Measurements from ENCODE around the gene OR5K1. TPM values are rescaled to one million over a fixed set of nuclear protein-coding genes. Genes with fewer than 3 reads are reported as not detected.

OR5K1 gene
- total RNA-seq (2014; rRNA removed; shearing (Covaris generic)): not detected in 2 replicates

GRCh38 chr3:98462901-98463300 lies at the start of gene OR5K1:
Gene OR5K1, plus strand, starts transcription at chr3:98463201. Its CDS starts 6,376 bp downstream, at chr3:98469577.
- DNase-seq (ENCODE audit: low read depth): no peak

- no peak for DNase-seq (ENCODE audit: low read depth)
Measured at GRCh38 chr3:98432575-98432974, 30.4 kb upstream of the OR5K1 start.

DNA sequence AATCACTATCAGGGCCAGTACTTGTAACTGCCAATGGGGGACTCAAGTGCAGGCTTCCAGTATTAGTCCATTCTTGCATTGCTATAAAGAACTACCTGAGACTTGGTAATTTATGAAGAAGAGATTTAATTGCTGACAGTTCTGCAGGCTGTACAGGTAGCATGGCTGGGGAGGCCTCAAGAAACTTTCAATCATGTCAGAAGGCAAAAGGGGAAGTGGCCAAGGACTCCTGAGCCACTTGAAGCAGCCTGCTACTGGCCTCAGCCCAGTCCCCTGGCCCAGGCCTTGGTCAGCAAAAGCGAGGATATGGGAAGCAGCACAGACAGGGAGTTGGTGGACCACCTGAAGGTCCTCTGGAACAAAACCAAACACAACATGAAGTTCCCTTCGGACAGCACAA lies 29.2 kb upstream of the OR5K1 start:
- DNase-seq (ENCODE audit: low read depth): no peak

DNA sequence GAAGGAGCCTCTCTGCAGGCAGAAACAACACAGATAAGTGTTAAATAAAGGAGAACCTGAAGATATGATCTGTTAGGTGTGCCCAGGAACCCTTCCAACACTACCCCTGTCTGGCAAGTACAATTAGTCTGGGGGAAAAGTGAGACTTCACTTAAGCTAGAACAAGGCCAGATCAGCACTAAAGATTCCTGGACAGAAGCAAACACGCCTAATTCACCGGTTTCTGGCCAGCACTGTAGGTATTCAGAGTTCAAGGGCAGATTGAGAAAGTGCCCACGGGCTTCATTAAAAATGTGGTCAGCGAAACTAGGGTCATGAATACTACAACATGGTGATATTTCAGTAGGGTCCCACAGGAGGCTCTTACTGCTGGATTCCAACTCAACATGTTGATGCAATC lies 28.6 kb upstream of the OR5K1 start:
- DNase-seq (ENCODE audit: low read depth): peak; percentile 21

DNA sequence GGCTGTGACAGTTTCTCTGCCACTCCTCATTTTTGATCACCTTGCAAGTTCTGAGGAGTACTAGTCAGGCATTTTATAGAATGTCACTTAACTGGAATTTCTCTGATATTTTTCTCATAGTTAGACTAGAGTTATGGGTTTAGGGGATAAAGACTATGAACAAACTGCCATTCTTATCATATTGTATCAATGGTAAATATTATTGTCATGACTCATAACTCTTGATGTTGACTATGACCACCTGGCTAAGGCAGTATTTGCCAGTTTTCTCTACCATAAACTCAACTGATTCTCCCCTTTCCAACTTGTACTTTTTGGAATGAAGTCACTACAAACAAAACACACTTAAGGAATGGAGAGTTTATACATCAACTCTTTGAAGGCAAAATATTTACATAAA lies 22.7 kb upstream of the OR5K1 start:
- no peak for DNase-seq (ENCODE audit: low read depth)

GRCh38 chr3:98445949-98446406 lies 17.0 kb upstream of the OR5K1 start:
- no peak for DNase-seq (ENCODE audit: low read depth)

GRCh38 chr3:98449606-98450193 lies 13.3 kb upstream of the OR5K1 start:
- DNase-seq (ENCODE audit: low read depth): no peak

DNA sequence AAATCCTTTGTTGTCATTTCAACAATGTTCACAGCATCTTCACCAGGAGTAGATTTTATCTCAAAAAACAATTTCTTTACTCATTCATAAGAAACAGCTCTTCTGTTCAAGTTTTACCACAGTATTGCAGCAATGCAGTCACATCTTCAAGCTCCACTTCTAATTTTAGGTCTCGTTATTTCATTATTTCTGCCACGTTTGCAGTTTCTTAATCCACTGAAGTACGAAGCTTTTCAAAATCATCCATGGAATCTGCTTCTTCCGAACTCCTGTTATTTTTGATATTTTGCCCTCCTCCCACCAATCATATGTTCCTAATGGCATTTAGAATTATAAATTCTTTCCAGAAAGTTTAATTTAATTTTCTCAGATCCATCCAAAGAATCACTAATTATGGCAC lies 12.6 kb upstream of the OR5K1 start:
- no peak for DNase-seq (ENCODE audit: low read depth)

DNA sequence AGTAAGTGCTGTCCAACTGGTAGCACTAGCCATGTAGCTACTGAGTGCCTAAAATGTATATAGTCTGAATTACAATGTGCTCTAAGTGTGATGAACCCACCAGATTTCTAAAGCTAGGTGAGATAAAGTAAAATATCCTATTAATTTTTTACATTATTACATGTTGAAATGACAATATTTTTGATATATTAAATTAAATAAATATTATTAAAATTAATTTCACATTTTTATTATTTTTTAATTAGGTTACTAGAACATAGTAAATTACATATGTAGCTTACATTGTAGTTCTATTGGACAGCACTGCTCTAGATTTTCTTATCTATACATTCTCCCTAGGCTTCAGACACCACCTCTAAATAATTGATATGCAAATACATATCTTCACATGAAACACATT lies 9.2 kb upstream of the OR5K1 start:
- DNase-seq (ENCODE audit: low read depth): no peak

- DNase-seq (ENCODE audit: low read depth): no peak
Measured at GRCh38 chr3:98454929-98455328, 8.1 kb upstream of the OR5K1 start.

GRCh38 chr3:98457543-98457942 lies 5.5 kb upstream of the OR5K1 start:
- peak; percentile 28 for DNase-seq (ENCODE audit: low read depth)

GRCh38 chr3:98460220-98460619 lies 2.8 kb upstream of the OR5K1 start:
- DNase-seq (ENCODE audit: low read depth): no peak

DNA sequence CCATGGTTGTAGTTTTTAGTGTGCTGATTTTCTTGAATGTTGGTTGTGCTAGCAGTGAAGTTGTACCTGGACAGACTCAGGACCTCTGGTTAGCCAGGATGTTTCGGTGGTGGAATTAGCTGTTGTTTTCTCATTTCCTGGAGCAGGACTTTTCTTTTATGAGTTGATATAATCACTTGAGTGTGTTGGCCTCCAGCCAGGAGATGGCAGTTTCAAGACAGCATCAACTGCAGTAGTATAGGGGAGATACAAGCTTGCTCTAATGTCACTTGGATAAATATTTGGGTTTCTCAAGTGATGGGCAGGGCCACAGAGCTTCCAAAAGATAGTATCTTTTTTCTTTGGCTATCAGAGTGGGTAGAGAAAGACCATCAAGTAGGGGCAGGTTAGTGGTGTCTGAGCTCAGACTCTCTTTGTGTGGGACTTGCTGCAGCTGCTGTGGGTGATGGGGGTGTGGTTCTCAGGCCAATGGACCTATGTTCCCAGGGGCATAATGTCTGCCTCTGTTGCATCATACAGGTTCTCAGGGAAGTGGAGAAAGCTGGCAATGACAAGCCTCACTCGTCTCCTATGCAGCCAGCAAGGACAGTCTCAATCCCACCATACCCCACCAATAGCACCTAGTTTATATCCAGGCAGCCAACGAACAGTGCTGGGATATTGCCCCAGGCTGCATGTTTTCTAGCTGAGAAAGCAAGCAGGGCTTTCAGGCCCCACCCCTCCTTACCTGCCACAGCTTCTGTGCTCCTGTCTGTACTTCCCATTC lies 19.9 kb downstream of the OR5K1 start:
- DNase-seq (ENCODE audit: low read depth): peak; percentile 73

DNA sequence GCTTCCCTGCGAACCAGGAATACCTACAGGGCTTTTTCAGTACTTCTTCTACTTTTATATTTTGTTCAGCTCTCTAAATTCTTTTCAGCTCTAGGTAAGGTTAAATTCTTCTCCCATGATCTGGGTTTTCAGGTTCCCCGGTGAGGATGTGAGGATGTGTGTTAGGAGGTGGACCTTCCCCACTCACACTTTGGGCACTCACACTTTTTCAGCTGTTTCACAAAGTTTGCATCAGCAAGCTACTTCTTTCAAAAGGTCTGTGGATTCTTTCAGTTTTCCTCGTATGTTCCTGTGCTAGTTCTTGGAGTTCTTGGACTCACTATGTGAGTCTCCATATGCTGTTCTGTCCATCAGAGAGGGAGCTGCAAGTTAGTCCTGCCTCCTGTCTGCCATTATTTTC lies 20.6 kb downstream of the OR5K1 start:
- no peak for DNase-seq (ENCODE audit: low read depth)

DNA sequence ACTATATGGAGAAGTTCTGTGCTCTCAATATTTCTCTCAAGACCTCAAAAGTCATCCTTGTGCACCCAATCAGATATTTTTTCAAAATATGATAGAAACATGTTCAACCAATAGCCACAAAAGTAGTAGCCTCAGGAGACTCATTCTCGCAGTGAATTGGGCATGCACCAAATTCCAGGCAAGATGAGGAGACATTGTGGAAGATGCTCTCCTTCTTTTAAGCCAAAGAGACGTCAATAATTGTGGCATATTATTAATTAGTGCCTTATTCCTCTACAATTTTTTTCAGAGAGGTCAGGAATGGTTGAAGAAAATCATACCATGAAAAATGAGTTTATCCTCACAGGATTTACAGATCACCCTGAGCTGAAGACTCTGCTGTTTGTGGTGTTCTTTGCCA lies 34.4 kb downstream of the OR5K1 start, which contains the start of gene OR5K2:
TSS of gene OR5K2 (plus strand) at position 301 of the 400 bp plus-strand sequence. CDS start at position 301, 0 bp downstream.
- DNase-seq (ENCODE audit: low read depth): no peak

DNA sequence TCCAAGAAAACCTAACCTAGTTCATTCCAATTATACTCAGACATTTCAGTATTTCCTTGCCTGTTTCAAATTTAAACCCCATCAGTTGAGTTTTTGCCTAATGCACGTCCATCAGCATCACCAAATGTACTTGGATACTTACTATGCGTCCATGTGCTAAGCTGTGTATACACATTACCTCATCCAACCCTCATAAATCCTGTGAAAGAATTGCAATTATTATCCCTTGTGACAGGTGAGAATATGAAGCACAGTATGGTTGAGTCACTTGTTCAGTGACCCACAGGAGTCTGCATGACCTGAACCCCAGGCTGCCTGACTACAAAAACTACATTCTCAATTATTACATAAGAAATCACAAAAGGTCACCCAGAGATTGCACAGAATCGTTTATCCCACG lies 37.0 kb downstream of the OR5K1 start:
- peak; percentile 48 for DNase-seq (ENCODE audit: low read depth)

DNA sequence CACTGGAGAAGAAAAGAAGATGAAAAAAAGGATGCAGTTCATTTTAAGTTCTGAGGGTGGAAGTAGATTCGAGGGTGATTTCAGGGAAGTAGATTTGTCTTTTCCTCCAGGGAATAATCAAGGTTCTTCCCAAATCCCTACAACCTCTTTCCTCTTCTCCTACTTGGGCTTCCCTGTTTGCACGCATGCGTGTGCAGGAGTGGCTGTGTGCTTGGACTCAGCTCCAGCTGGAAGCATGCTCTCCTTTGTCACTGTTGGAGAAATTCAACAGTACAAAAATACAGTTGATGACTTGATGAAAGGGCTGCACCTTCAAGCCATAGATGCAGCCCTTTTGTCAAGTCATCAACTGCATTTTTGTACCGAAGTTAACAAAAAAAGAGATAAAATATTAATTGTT lies 38.3 kb downstream of the OR5K1 start:
- DNase-seq (ENCODE audit: low read depth): no peak

DNA sequence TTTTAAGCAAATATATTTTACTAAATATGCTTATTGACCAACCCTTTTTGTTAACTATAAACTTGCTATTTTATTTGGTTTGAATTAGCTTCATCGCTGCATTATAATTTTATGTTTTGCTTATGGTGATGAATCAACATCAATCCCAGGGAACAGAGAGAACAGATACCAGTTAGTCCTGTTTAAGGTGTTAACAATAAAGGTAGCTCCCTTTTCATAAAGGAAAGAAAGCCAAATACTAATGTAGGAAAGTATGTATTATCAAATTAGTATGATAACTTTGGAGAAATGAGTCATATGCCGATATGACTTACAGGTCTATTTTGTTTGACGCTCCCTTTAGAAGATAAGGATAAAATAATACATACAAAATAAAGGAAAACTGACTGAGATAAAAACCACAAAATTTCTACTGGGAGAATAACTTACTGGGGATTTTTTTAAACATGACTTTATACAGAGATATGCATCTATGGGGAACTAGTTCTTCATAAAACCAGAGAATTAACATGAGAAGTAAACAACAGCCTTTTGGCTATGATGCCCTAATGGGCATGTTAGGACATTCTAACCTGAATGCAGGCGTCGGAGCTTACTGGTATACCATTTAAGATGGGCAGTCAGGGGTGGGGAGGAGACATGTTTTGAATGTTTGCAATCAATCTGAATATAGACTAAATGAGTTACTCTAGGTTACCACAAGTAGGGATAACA lies 39.0 kb downstream of the OR5K1 start:
- no peak for DNase-seq (ENCODE audit: low read depth)

- DNase-seq (ENCODE audit: low read depth): peak; percentile 82
Measured at GRCh38 chr3:98504539-98504938, 41.5 kb downstream of the OR5K1 start.

DNA sequence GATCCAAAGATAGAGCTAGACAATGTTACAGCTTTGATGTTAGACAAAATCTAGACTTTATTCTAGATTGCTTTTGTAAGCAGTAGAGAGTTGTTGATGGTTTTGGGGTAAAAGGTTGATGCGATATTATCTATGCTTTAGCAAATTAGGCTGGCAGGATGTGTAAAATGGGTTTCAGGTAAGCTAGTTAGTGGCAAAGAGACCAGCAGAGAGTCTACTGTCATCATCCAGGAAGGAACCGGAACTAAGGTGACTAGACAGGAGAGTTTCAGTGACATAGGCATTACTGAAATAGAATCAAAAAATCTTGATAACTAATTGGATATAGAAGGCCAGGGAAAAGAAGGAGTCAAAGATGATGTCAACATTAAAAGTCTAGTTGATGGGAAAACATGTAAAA lies 45.6 kb downstream of the OR5K1 start:
- no peak for DNase-seq (ENCODE audit: low read depth)

- no peak for DNase-seq (ENCODE audit: low read depth)
Measured at GRCh38 chr3:98512576-98512975, 49.6 kb downstream of the OR5K1 start.

GRCh38 chr3:98513091-98513511 lies 50.1 kb downstream of the OR5K1 start:
- DNase-seq (ENCODE audit: low read depth): peak; percentile 91

DNA sequence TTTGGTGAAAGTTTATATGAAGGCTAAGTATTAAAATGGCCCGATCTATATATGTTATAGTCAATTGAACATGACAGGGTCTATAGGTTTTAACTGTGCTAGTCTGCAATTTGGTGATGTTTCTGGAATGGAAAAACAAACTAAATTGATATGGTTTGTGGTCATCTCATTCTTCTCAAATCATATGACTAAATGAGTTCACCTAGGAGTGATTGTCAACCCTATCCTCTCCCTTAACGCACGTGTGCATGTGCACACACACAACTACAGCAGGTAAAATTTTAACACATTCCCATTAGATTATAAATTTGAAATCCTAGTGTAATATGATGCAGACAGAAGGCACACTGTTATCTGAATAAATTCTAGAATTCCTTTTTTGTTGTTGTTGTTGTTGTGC lies 50.7 kb downstream of the OR5K1 start:
- no peak for DNase-seq (ENCODE audit: low read depth)

Data from M059J (cell line).